ENCODE measurements around the gene KIRREL3.

DNA sequence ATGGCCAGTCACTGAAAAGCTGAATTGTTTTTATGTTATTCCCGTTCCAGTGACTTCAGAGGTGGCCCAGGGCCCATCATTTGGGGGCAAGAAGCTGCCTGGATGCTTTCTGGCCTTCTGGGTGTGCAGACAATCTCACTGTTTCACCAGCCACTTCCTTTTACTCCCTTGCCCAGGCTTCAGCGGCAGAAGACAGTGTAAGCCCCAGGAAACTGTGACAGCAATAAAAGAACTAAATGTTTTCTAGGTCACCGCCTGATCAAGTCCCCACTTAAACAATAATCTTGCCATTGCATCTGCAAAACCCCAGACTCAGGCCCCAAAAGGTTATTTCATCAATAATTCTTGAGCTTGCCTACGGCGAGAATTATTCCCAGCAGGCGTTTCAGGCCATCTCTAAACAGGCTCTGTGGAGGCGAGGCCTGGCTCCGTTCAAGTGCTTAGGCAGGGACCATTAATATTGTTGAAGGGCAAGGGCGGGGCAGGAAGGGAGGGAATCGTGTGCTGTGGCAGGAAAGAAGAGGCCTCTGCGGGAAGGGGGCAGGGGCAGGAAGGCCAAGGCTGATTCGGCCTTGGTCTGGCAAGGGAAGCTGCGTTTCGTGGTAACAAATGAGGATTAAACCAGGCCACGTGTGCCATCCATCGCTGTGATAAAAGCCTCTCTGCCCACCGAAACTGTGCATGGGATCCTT, 252.3 kb downstream of the KIRREL3 start:
- TF ChIP-seq, protein P1, sequence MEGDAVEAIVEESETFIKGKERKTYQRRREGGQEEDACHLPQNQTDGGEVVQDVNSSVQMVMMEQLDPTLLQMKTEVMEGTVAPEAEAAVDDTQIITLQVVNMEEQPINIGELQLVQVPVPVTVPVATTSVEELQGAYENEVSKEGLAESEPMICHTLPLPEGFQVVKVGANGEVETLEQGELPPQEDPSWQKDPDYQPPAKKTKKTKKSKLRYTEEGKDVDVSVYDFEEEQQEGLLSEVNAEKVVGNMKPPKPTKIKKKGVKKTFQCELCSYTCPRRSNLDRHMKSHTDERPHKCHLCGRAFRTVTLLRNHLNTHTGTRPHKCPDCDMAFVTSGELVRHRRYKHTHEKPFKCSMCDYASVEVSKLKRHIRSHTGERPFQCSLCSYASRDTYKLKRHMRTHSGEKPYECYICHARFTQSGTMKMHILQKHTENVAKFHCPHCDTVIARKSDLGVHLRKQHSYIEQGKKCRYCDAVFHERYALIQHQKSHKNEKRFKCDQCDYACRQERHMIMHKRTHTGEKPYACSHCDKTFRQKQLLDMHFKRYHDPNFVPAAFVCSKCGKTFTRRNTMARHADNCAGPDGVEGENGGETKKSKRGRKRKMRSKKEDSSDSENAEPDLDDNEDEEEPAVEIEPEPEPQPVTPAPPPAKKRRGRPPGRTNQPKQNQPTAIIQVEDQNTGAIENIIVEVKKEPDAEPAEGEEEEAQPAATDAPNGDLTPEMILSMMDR (IDR thresholded peaks at IDR 0.05) = no peak
- no peak for TF ChIP-seq POLR2A (IDR thresholded peaks at IDR 0.05)

Measured in ovary (tissue), 3 donors.